K562 (cell line): ENCODE measurements around the gene NVL. TPM values are rescaled to one million over a fixed set of nuclear protein-coding genes. Genes with fewer than 3 reads are reported as not detected.

ENCODE experiments used
- ATAC-seq: fragments of 200-7000 bp; cut with Tn5 transposase; 3 replicates; pipeline ENCODE4 v1.9.1; 2020; ENCODE audit warnings: moderate library complexity
- BruUV-seq: library from RNA; stranded (reverse); fragments of 400-500 nt; replicated peaks from 2 replicates; lab custom pipeline; 2021; lab: Mats Ljungman, UMichigan
- CTCF ChIA-PET: fragments of 300-600 bp; formaldehyde crosslinking; extraction: SDS; loops from one replicate; lab custom pipeline; 2021; ENCODE audit warnings: low intra/inter-chr PET ratio; lab: Yijun Ruan, JAX
- POLR2A ChIA-PET: fragments of 300-600, 350-650 bp; sonication (Branson Sonifier 250); formaldehyde crosslinking; extraction: SDS; loops from one replicate; lab custom pipeline; 2021; ENCODE audit warnings: antibody characterized with exemption, inconsistent platforms; lab: Yijun Ruan, JAX
- DNase-seq, 4 experiments: peaks; one replicate each; pipeline versions ENCODE4 v3.0.0 to v3.0.0-alpha.2; 2011 to 2018; ENCODE audit warnings: low spot score in 3 of 4, mixed read lengths in 3 of 4; ENCODE audit errors: extremely low read depth in 1 of 4
- FAIRE-seq: peaks from 2 replicates; lab custom pipeline; 2011; peaks lifted over from hg19 to GRCh38; lab: Jason Lieb, UNC
- H2AFZ ChIP-seq: 2 replicates; pipeline ENCODE4 v1.6.0; 2011; ENCODE audit warnings: low read depth, low read length, control low read depth, inconsistent platforms
- H3K27ac ChIP-seq: fragments of 200-600 bp; 3 replicates; pipeline ENCODE4 v1.8.0; 2011; ENCODE audit warnings: low read depth, mild to moderate bottlenecking, control low read depth, inconsistent platforms, low read length, moderate library complexity, mixed read lengths; ENCODE audit errors: extremely low read depth
- H3K27me3 ChIP-seq, 2 experiments: fragments of 300-600 bp in 1 of 2; 2 replicates in 1 of 2; 3 replicates in 1 of 2; pipeline versions ENCODE4 v1.6.0 to v1.8.0; 2011; ENCODE audit warnings: inconsistent platforms in 2 of 2, low read length in 2 of 2, mild to moderate bottlenecking in 1 of 2, mixed read lengths in 1 of 2, moderate library complexity in 1 of 2; ENCODE audit not compliant: control insufficient read depth in 2 of 2, insufficient read depth in 2 of 2
- H3K36me3 ChIP-seq: fragments of 300-600 bp; 3 replicates; pipeline ENCODE4 v1.8.0; 2011; ENCODE audit warnings: mild to moderate bottlenecking, low read length, inconsistent platforms; ENCODE audit not compliant: control insufficient read depth, insufficient read depth
- H3K4me1 ChIP-seq, 2 experiments: fragments of 200-600 bp in 1 of 2; replicated peaks in 1 of 2; 2 replicates in 1 of 2; 3 replicates in 1 of 2; pipeline versions ENCODE4 v1.5.1 to v1.8.0; 2011; ENCODE audit warnings: inconsistent platforms in 2 of 2, low read length in 2 of 2, mild to moderate bottlenecking in 1 of 2, mixed read lengths in 1 of 2, moderate library complexity in 1 of 2; ENCODE audit not compliant: control insufficient read depth in 2 of 2, insufficient read depth in 2 of 2
- H3K4me2 ChIP-seq: 2 replicates; pipeline ENCODE4 v1.6.1; 2011; ENCODE audit warnings: low read length, control low read depth, inconsistent platforms, mixed read lengths; ENCODE audit not compliant: insufficient read depth
- H3K4me3 ChIP-seq: fragments of 200-600 bp; sonication (generic), shearing (Covaris generic); 2 replicates; pipeline ENCODE4 v1.5.1; 2016; ENCODE audit warnings: control low read depth, inconsistent platforms
- H3K79me2 ChIP-seq: fragments of 200-600 bp; 3 replicates; pipeline ENCODE4 v1.8.0; 2011; ENCODE audit warnings: low read length, inconsistent platforms; ENCODE audit not compliant: control insufficient read depth, insufficient read depth
- H3K9ac ChIP-seq, 2 experiments: 2 replicates each; pipeline versions ENCODE4 v1.6.0 to v1.6.1; 2011; ENCODE audit warnings: low read depth in 2 of 2, low read length in 2 of 2, control low read depth in 1 of 2, inconsistent platforms in 1 of 2, mild to moderate bottlenecking in 1 of 2, mixed read lengths in 1 of 2; ENCODE audit not compliant: insufficient read depth in 1 of 2
- H3K9me1 ChIP-seq: one replicate; pipeline ENCODE4 v1.6.0; 2011; ENCODE audit warnings: inconsistent platforms, mild to moderate bottlenecking, low read length, moderate library complexity; ENCODE audit not compliant: control insufficient read depth, insufficient read depth
- H3K9me3 ChIP-seq: replicated peaks from 2 replicates; pipeline ENCODE4 v1.5.1; 2011; ENCODE audit warnings: low read depth, low read length, inconsistent platforms; ENCODE audit not compliant: control insufficient read depth, insufficient read depth
- H4K20me1 ChIP-seq: replicated peaks from 2 replicates; pipeline ENCODE4 v1.6.1; 2011; ENCODE audit warnings: low read length, inconsistent platforms, mixed read lengths; ENCODE audit not compliant: control insufficient read depth, insufficient read depth
- BRF1 ChIP-seq: IDR thresholded peaks from 3 replicates; pipeline ENCODE4 v1.6.1; 2011; ENCODE audit warnings: borderline replicate concordance, mild to moderate bottlenecking; ENCODE audit not compliant: insufficient read length; ENCODE audit errors: extremely low read depth
- GATAD2A ChIP-seq: fragments of 450-650 bp; IDR thresholded peaks from 2 replicates; pipeline ENCODE4 v1.6.1; 2017
- IRF2 ChIP-seq: sonication (generic); formaldehyde crosslinking; IDR thresholded peaks from 2 replicates; pipeline ENCODE4 v1.8.1; 2022; ENCODE audit warnings: mild to moderate bottlenecking, missing genetic modification reagents
- NR2F6 ChIP-seq: fragments of 450-650 bp; formaldehyde crosslinking; IDR thresholded peaks from 2 replicates; pipeline ENCODE4 v1.4.0; 2020; ENCODE audit warnings: mild to moderate bottlenecking
- RFX1 ChIP-seq: fragments of 450-650 bp; IDR thresholded peaks from 2 replicates; pipeline ENCODE4 v1.6.1; 2016; ENCODE audit warnings: mild to moderate bottlenecking, moderate library complexity
- SPI1 ChIP-seq: IDR thresholded peaks from 2 replicates; pipeline ENCODE4 v1.6.1; 2011; ENCODE audit warnings: low read depth, low read length, control low read depth, borderline replicate concordance
- TAF7 ChIP-seq: fragments of 450-650 bp; IDR thresholded peaks from 2 replicates; pipeline ENCODE4 v1.6.1; 2016; ENCODE audit warnings: missing genetic modification characterization, missing compliant biosample characterization
- TSC22D4 ChIP-seq: fragments of 450-650 bp; IDR thresholded peaks from 2 replicates; pipeline ENCODE4 v1.6.1; 2016; ENCODE audit warnings: missing genetic modification characterization, missing biosample characterization, control low read depth
- ZNF121 ChIP-seq: sonication (generic); formaldehyde crosslinking; conservative IDR thresholded peaks from 2 replicates; pipeline ENCODE4 v1.8.0; 2022; ENCODE audit warnings: missing genetic modification reagents
- ZNF146 ChIP-seq: IDR thresholded peaks from one replicate; pipeline ENCODE4 v1.6.1; 2018; ENCODE audit warnings: missing compliant biosample characterization; ENCODE audit not compliant: unreplicated experiment
- ZNF41 ChIP-seq: fragments of 250-450 bp; sonication (Bioruptor Pico); conservative IDR thresholded peaks from 2 replicates; pipeline ENCODE4 v1.4.0; 2020; ENCODE audit warnings: mild to moderate bottlenecking
- ZNF79 ChIP-seq: fragments of 250-450 bp; sonication (Bioruptor Pico); IDR thresholded peaks from 2 replicates; pipeline ENCODE4 v1.4.0; 2020; ENCODE audit warnings: low read depth, mild to moderate bottlenecking, moderate library complexity
- WGBS: fragments of 100-300 bp; shearing (Covaris generic); methylation state at CpG from one replicate; pipeline ENCODE4 v1.1.6; 2016; ENCODE audit warnings: low coverage, mixed read lengths; ENCODE audit not compliant: insufficient coverage; ENCODE audit errors: missing lambda C conversion rate; 5-methylcytosine and 5-hydroxymethylcytosine counted together
- in situ Hi-C: fragments of 300-500 bp; cut with MboI; formaldehyde crosslinking; loops from 4 replicates; pipeline ENCODE4 v1.15.0; 2018; ENCODE audit warnings: inconsistent platforms, mixed read lengths
- intact Hi-C: fragments of 100-400 bp; cut with micrococcal nuclease; formaldehyde crosslinking; loops from 2 replicates; pipeline ENCODE4 v1.14.2; 2022
- polyA plus RNA-seq, 8 experiments: library from polyadenylated mRNA; depleted of rRNA in 4 of 8; stranded (reverse) in 5 of 8; unstranded in 3 of 8; fragments of >200 nt; fragmentation: Nextera tagmentation in 2 of 8; fragmentation: Illumina TruSeq in 1 of 8; extraction: Ambion mirVana in 2 of 8; extraction: Trizol in 1 of 8; gene quantifications; 2 replicates each; pipeline versions ENCODE4 v1.2.1 to v1.2.3, GENCODE V29; 2011 to 2014; ENCODE audit warnings: inconsistent platforms in 1 of 8, missing spikeins in 1 of 8
- total RNA-seq, 7 experiments: library from RNA; depleted of rRNA in 6 of 7; stranded (reverse); fragments of >200 nt in 6 of 7; fragmentation: Illumina TruSeq in 2 of 7; extraction: Trizol in 2 of 7; gene quantifications; 2 replicates each; pipeline versions ENCODE4 v1.2.1 to v1.2.3, GENCODE V29; 2011 to 2021; ENCODE audit warnings: low replicate concordance in 1 of 7
- TF ChIP-seq, protein P1 (sequence below), 2 experiments: fragments of 450-650 bp in 1 of 2; IDR thresholded peaks; 2 replicates each; pipeline ENCODE4 v1.6.1; 2011 to 2017; ENCODE audit warnings: low read depth in 2 of 2, antibody characterized with exemption in 1 of 2, borderline replicate concordance in 1 of 2, low read length in 1 of 2, mild to moderate bottlenecking in 1 of 2, mixed read lengths in 1 of 2; ENCODE audit not compliant: control insufficient read depth in 1 of 2
- TF ChIP-seq, protein P2 (sequence below): sonication (generic); formaldehyde crosslinking; IDR thresholded peaks from 2 replicates; pipeline ENCODE4 v1.9.0; 2022; ENCODE audit warnings: mild to moderate bottlenecking, missing genetic modification reagents
- TF ChIP-seq, protein P3 (sequence below): fragments of 200-800 bp; sonication (Bioruptor generic); IDR thresholded peaks from 2 replicates; pipeline ENCODE4 v1.6.1; 2016; ENCODE audit warnings: missing genetic modification characterization, missing compliant biosample characterization

NVL gene
- total and polyA plus RNA-seq, 9 of the 15 experiments (the other 6 are each of a cell fraction or from before 2014, with no cell fraction given): 32.5 to 86.6 (median 62.9) TPM

DNA sequence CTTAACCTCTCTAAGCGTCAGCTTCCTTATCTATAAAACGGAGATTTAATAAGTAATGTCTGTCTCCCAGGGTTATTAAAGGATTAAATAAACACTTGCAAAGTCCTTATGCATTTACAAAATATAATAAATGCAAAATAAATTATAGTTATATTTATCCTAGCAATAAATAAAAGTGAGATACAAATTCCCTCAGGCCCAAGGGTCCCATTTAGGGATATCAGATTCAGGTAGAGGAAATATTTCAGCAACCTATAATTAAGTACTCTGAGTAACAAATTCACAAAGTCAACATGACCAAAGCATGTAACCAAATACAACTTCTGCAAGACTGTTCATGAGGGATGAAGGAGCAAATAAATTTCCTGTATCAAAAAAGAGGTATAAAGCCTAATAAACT lies 17.9 kb downstream of the NVL start:
- intact Hi-C loops: no loop called here
- TSS peak; percentile 8 for BruUV-seq
- Histone ChIP-seq H3K79me2 (no peaks in the 10 kb centered on the region), H3K9ac (no peak overlapping the region), H2AFZ (no peak overlapping the region), H4K20me1 (no peaks in the 10 kb centered on the region), H3K4me2 (no peak overlapping the region), H3K9me1 (no peaks in the 10 kb centered on the region), H3K36me3 (peaks cover 87% of the 10 kb centered on the region), H3K4me3 (no peak overlapping the region), H3K9me3 (no peaks in the 10 kb centered on the region), H3K4me1 (no peaks in the 10 kb centered on the region), H3K27me3 (no peaks in the 10 kb centered on the region), H3K27ac (no peak overlapping the region)
- CTCF ChIA-PET: no interaction called here
- WGBS: 94% methylated on average over 2 of the region's 2 CpGs
- POLR2A ChIA-PET: interaction anchor here (0.7 to 3.3 kb wide), 5 partner anchors 8 to 20 kb away, joined by 3 to 17 read pairs (median 3); no protein-coding TSS in a partner anchor
- FAIRE-seq (no peak), DNase-seq (no peak), ATAC-seq (no peak)
- in situ Hi-C loops: no loop called here
- no peak for TF ChIP-seq GATAD2A
- no peak for TF ChIP-seq BRF1
- TF ChIP-seq NR2F6: no peak
- TF ChIP-seq, protein P1, sequence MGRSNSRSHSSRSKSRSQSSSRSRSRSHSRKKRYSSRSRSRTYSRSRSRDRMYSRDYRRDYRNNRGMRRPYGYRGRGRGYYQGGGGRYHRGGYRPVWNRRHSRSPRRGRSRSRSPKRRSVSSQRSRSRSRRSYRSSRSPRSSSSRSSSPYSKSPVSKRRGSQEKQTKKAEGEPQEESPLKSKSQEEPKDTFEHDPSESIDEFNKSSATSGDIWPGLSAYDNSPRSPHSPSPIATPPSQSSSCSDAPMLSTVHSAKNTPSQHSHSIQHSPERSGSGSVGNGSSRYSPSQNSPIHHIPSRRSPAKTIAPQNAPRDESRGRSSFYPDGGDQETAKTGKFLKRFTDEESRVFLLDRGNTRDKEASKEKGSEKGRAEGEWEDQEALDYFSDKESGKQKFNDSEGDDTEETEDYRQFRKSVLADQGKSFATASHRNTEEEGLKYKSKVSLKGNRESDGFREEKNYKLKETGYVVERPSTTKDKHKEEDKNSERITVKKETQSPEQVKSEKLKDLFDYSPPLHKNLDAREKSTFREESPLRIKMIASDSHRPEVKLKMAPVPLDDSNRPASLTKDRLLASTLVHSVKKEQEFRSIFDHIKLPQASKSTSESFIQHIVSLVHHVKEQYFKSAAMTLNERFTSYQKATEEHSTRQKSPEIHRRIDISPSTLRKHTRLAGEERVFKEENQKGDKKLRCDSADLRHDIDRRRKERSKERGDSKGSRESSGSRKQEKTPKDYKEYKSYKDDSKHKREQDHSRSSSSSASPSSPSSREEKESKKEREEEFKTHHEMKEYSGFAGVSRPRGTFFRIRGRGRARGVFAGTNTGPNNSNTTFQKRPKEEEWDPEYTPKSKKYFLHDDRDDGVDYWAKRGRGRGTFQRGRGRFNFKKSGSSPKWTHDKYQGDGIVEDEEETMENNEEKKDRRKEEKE (IDR thresholded peaks at IDR 0.05; ENCODE audit: borderline replicate concordance in 1 of 2, control insufficient read depth in 1 of 2, low read depth in 2 of 2, low read length in 1 of 2): no peak
- TF ChIP-seq ZNF41 (CRISPR knock-in tag): no peak
- TF ChIP-seq, protein P2, sequence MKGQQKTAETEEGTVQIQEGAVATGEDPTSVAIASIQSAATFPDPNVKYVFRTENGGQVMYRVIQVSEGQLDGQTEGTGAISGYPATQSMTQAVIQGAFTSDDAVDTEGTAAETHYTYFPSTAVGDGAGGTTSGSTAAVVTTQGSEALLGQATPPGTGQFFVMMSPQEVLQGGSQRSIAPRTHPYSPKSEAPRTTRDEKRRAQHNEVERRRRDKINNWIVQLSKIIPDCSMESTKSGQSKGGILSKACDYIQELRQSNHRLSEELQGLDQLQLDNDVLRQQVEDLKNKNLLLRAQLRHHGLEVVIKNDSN (CRISPR knock-in tag): no peak
- no peak for TF ChIP-seq RFX1
- no peak for TF ChIP-seq ZNF146
- no peak for TF ChIP-seq ZNF121 (CRISPR knock-in tag)
- TF ChIP-seq IRF2: no peak
- no peak for TF ChIP-seq TSC22D4
- no peak for TF ChIP-seq SPI1
- TF ChIP-seq TAF7 (tag): no peak
- TF ChIP-seq, protein P3, sequence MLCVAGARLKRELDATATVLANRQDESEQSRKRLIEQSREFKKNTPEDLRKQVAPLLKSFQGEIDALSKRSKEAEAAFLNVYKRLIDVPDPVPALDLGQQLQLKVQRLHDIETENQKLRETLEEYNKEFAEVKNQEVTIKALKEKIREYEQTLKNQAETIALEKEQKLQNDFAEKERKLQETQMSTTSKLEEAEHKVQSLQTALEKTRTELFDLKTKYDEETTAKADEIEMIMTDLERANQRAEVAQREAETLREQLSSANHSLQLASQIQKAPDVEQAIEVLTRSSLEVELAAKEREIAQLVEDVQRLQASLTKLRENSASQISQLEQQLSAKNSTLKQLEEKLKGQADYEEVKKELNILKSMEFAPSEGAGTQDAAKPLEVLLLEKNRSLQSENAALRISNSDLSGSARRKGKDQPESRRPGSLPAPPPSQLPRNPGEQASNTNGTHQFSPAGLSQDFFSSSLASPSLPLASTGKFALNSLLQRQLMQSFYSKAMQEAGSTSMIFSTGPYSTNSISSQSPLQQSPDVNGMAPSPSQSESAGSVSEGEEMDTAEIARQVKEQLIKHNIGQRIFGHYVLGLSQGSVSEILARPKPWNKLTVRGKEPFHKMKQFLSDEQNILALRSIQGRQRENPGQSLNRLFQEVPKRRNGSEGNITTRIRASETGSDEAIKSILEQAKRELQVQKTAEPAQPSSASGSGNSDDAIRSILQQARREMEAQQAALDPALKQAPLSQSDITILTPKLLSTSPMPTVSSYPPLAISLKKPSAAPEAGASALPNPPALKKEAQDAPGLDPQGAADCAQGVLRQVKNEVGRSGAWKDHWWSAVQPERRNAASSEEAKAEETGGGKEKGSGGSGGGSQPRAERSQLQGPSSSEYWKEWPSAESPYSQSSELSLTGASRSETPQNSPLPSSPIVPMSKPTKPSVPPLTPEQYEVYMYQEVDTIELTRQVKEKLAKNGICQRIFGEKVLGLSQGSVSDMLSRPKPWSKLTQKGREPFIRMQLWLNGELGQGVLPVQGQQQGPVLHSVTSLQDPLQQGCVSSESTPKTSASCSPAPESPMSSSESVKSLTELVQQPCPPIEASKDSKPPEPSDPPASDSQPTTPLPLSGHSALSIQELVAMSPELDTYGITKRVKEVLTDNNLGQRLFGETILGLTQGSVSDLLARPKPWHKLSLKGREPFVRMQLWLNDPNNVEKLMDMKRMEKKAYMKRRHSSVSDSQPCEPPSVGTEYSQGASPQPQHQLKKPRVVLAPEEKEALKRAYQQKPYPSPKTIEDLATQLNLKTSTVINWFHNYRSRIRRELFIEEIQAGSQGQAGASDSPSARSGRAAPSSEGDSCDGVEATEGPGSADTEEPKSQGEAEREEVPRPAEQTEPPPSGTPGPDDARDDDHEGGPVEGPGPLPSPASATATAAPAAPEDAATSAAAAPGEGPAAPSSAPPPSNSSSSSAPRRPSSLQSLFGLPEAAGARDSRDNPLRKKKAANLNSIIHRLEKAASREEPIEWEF (CRISPR knock-in tag): no peak
- TF ChIP-seq ZNF79 (CRISPR knock-in tag): no peak
